GM21528 (cell line): Measurements from ENCODE around the gene ANK2.
"Not testable (repeated sequence)": the region's sequence is repeated elsewhere in the genome, so short reads cannot be mapped to it uniquely, and the experiment has no call there.

Experiments
- ATAC-seq: cut with Tn5 transposase; IDR thresholded peaks from one replicate; pipeline ENCODE4 v1.9.1; 2021; ENCODE audit warnings: mild to moderate bottlenecking, moderate library complexity; ENCODE audit not compliant: unreplicated experiment, low FRiP score

The ANK2 gene

DNA sequence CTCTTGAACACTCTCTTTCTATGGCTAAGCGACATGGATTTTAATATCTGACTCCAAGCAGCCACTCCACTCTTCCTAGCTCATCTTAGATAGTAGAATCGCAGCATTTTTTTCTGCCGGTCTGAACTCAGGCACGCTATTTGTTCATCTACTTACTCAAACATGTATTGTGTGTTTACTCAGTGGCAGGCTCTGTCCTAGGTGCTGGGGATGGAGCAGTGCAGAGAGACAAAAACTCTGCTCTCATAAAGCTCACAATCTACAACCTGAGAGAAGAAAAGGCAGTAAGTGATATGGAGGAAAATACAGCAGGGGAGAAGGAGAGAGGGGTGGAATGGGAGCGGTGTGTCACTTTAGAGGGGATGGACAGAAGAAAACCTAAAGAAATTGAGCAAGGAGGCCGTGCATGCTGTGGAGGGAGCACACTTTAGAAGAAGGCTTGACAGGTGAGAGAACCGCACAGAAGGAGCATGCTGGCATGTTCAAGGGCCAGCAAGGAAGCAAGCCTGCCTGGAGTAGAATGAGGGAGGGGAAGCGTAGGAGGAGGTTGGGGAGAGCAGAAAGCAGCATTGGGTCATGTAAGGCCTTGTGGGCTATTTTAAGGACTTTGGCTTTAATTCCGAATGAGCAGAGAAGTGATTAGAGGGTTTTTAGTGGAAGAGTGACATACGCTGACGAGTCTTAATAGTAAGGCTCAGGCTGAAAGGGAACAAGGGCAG is 132.0 kb downstream of the ANK2 start:
- ATAC-seq, result no peak

DNA sequence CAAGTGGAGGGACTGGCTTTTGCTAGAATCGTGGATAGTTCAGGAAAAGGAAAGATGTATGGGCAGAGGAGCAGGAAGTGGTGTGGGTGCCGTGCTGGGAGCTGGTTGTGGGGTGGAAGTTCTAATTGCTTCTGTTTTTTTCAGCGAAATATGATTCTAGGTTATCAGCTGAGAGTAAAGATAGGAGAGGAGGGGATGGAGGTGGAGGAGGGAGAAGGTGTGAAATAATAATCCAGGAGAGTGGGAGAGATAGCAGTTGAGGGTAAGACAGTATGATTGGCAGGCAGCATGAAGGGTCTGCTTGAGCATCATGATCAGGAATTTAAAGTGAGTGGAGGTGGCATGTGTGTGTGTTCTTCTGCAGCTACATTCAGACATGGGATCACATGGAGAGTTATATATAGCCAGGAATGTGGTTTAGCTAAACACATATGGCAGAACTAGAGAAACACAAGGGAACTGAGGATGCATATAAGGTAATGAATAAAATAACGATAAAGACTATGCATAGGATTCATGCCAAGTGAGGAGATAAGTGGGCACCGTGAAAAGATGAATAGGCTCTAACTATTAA is 133.7 kb downstream of the ANK2 start:
- no peak for ATAC-seq

DNA sequence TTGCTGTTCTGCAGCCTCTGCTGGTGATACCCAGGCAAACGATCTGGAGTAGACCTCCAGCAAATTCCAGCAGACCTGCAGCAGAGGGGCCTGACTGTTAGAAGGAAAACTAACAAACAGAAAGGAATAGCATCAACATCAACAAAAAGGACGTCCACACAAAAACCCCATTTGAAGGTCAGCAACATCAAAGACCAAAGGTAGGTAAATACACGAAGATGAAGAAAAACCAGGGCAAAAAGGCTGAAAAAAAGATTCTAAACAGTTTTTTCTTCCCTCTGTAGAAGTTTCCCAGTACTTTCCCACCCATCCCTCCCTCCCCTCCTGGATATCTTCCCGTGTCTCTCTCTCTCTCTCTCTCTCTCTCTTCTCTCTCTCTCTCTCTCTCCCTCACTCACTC is 136.8 kb downstream of the ANK2 start:
- ATAC-seq, result not testable (repeated sequence)

DNA sequence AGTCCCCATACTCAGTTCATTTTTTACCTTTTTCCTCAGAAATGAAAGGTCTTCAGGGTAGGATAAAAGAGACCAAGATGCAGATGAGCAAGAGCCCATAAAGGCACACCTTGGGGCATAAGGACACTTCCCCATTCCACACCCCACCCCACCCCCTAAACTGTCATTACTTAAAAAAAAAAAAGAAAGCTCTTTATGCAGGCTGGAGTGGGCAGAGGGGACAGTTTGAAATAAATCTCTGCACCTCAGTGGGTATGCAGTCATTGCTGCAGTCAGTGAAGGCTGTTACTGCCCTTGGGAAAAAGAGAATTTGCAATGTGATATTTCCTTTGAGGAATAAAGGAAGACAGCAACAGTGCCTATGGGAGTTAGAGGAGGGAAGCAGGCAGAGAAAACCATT is 137.5 kb downstream of the ANK2 start:
- ATAC-seq, result no peak

DNA sequence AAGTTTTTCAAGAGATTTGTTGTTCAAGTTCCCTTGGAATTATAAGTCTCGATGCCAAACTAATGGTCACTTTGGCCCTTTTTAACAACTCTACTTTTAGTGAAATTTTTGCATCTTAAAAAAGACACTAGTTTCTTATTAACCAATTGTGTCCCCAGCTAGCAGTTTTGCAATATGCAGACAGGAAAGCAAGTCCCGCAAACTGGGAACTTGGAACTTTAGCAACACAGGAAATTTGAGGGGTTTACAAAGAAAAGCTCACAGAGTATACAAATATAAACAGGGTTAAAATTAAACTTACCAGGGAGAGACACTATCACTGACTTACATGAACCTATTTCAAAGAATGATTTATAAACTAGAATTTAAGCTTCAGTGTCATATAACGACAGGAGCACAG is 137.9 kb downstream of the ANK2 start:
- ATAC-seq, result no peak

DNA sequence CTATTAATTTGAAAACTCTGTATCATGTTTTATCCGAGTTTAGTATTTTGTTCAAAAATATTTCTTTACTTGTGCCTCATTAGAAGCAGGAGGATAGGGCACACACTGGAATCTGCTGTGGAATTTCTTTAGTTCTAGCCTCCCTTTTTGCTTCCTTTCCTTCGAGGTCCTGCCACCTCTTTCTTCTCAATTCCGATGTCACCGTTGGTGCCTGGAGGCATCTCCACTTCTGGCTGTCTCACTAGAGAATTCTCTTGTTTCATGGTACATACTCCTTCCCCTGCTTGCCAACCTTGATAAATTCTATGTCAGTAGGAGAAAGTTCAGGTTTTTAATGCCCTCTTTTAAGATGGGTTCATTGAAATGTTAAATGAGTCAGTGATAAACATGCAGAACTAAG is 140.1 kb downstream of the ANK2 start:
- no peak for ATAC-seq

DNA sequence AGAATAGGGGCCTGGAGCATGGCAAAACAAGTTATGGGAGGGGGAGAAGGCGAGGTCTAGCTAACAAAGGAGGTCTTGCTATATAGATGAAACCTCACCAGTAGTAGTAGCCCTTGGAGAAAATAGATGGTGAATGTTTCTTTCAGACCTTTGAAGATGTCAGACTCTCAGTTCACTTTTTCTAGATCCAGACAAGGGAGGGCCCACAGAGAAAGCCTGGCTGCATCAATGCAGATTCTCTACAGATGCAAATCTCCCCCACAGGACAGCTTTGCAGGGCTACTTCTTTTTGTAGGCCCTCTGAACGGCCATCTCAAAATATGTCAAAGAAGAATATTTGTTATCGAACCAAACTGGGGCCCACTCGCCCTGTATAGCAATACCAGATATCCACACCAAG is 159.7 kb downstream of the ANK2 start:
- ATAC-seq, result no peak

DNA sequence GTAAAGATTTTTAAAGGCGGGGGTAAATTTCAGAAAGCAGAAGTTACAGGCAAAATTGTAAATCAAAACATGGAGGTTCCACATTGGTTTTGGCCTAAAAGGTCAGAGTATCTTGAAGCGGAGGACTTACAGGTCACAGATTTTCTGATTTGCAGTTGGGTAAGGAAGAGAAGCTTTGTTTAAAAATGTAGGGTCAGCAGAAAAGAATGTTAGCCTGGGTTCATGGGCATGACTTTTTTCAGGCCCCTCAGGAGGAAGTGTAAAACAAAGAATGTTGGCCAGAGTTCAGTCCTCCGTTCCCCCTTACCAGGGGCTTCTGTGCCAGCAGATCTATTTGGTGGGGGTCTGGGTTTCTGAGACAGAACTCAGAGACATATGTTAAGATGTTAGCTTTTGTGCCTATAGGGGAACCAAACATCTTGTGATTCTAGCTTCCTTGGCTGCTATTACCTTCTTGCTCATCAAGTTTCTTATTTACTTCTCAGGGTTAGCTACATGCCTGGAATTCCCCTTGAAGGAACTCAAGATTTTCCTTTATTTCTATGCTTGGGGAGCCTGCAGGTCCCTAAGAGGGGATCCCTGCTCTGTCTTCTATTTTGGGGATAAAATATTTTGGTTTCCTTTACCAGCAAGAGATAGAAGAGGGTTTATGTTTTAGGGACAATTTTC is 160.3 kb downstream of the ANK2 start:
- no peak for ATAC-seq

DNA sequence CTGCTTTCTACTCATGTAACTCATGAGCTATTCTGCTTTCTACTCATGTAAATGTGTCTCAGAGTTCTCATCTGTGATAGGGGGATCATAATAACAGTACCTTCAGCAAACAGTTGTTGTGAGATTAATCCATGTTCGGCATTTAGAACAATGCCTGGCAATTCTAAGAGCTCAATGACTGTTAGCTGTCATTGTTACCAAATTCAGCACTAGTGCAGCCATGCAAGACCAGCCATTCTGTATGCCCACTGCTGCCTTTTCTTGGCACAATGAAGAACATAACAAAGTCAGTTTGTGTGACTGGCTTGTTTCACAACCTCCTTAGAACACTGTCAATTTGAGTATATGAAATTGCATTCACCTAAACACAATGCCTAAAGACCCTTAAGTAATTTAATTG is 163.2 kb downstream of the ANK2 start:
- ATAC-seq, result no peak

DNA sequence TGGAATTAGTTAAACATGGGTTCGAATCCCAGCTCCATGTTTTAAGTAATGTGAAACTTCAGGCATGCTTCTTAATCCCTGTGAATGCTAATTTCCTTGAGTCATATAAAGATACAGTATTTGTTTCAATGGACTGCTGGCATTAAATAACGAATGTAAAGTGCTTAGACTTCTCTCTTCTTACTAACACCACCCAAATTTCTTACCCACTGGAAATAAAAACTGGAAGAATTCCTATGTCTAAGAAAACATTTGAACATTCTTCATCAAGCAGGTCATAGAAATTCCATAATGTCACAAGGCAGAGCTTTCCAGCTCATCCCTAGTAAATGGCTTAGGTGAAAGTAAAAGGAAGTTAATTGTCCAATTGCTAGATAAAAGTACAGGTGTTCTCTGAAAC is 172.5 kb downstream of the ANK2 start:
- no peak for ATAC-seq

DNA sequence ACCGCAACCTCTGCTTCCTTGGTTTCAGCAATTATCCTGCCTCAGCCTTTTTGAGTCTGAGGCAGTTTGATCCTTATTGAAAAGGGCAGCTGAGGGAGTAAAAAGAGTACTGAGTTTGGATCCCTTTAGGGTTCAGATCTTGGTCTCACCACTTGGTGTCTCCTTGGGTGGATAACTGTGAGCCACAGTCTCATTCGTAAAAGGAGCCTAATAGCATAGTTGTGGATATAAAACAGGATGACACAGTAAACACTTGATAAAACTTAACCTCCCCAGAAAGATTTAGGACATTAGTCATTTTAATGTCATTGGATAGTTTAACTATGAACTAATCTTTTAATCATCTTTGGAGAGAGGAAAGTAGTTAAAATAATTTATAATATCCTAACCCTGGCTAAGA is 173.0 kb downstream of the ANK2 start:
- ATAC-seq, result no peak

DNA sequence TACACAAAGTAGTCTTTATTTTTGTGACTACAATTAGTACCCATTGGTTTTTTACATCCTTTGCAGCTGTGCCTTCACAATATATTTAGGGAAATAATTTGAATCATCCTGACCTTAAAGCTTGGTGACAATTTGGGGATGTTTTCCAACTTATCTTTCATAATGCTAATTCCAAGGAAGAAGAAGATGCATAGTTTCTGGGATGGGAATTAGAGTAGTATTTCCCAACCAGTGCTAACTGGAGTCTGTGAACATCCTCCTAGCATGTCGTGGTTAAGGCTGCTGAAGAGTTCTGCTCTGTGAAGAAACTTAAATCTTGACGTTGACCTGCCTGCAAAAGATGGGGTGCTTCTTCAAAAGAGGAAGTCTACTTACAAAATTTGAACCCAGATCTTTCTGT is 173.5 kb downstream of the ANK2 start:
- ATAC-seq, result no peak

DNA sequence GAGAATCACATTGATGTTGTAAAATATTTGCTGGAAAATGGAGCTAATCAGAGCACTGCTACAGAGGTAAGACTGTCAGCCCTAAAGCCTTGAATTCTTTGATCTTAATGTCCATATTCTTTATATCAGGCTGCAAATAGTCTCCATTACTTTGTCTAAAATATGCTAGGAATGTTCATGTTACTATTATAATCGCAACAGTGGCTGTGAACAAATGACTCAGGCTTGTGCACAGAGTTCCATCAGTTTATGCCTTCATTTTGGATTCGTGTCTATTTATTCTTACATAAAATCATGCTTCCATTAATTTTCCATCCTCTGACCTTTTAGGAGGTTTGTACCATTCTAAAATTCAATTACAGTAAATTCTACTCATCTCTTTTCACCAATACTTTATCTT is 182.7 kb downstream of the ANK2 start:
- ATAC-seq, result no peak

DNA sequence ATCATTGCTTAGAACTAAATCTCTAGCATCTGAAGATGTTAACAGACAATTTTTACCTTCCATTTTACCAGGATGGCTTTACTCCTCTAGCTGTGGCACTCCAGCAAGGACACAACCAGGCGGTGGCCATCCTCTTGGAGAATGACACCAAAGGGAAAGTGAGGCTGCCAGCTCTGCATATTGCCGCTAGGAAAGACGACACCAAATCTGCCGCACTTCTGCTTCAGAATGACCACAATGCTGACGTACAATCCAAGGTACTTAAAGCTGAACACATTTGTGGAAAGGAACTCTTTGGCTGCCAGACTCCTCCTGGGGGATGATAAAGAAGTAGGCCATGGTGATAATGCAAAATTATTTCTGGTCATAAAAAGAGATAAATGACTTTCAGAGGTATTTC is 187.5 kb downstream of the ANK2 start:
- no peak for ATAC-seq

DNA sequence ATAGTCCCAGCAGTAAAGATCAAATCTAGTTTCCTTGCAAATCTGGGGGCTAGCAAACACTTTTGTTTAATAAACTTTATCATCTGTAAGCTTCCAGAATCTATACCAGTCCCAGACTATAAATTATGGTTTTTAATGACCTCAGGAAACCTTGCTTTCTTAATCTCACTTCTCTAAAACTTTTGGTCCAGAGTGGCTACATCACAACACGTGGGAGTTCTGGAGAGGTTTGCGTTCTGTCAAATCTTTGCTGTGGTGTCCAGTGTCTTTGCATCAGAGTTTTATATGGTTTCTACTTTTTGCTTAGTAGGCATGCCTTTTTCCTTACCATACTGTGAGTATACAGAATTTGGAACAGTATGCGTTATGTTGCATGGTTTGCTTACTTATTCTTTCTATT is 193.9 kb downstream of the ANK2 start:
- ATAC-seq, result no peak

DNA sequence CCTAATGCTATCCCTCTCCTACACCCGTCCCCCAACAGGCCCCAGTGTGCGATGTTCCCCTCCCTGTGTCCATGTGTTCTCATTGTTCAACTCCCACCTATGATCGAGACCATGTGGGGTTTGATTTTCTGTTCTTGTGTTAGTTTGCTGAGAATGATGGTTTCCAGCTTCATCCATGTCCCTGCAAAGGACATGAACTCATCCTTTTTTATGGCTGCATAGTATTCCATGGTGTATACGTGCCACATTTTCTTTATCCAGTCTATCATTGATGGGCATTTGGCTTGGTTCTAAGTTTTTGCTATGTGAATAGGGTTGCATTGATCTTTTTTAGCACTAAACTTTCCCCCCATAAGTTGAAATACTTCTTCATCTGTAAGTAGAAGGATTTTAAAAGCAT is 195.3 kb downstream of the ANK2 start:
- ATAC-seq, result not testable (repeated sequence)

DNA sequence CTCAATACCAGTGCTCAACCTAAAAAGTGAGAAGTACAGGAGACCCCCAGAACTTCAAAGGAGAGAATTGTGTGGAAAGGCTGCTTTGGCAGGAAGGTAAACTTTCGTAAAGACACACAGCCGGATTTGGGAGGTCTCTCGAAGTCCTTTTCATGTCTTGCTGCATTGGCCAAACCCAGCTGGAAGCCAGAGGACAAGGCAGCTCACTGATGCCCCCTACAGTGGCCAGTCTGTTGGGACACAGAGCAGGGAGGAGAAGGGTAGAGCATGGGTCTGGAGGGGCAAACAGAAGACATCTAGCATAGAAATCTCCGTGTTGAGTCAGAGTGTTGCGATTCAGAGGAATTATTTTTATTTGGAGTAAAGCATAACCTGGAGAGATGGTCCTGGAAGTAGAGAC is 198.9 kb downstream of the ANK2 start:
- no peak for ATAC-seq

DNA sequence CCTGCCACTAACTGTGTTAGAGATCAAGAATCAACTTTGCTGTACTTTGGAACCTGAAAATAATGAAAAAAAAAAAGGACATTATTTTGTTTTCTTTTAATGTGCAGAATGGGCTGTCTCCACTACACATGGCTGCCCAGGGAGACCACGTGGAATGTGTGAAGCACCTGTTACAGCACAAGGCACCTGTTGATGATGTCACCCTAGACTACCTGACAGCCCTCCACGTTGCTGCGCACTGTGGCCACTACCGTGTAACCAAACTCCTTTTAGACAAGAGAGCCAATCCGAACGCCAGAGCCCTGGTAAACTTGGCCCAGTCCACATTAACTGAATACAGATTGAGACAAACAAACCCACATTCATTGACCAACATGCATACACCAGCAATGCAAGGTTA is 206.2 kb downstream of the ANK2 start:
- ATAC-seq, result no peak

DNA sequence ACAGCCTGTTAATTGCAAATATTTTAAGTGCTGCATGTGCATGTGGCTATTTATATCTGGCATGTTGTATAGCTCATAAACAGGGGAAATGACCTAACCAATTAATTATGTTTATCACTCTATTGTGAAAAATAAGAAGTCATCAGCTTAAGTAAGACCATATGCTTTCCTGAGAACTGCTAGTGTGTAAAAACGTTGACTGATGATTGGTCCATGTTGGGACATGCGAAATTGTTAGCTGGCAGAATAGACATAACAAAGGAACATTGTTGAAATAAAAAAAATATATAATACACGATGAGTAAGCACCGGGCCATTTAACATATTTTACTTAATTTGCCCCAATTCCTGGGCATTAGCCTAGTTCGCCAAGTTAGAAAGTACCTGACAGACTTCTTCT is 207.5 kb downstream of the ANK2 start:
- ATAC-seq, result no peak

DNA sequence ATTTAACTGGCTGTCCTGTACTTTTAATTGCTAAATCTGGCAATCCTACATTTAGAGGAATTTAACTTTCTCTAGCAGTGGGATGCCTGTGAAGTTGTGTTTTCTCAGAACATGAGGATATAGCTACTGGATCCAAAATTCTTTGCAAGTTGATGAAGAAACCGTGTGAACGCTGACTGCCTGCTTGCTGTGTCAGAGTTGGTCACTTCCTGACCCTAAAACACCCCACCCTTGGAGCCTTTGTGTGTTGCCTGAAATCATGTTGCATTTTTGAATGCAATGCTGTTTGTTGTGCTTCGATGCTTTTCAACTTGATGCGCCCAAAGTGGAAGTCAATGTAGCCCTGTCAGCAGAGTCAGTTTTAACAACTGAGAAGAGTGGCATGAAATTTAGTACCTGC is 211.2 kb downstream of the ANK2 start:
- no peak for ATAC-seq

DNA sequence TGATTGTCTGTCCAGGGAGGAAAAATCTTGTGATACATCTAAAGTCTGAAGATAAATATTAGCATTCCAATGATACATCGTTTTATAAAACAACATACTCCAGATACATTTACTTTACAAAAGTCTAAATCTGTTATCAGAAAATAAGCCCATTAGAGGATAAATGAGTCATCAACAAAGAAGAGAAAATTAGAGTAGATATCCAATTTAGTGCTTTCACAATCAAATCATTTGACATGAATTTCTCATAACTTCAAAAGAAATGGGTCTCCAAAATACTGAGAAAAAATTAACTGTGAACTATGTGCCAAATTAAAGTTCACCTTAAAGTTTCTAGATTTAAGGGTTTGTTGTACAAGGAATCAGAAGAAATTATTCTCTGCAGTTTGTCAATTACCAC is 213.8 kb downstream of the ANK2 start:
- no peak for ATAC-seq
